Measurements from ENCODE around the gene ANKS1B. TPM values are rescaled to one million over a fixed set of nuclear protein-coding genes. Genes with fewer than 3 reads are reported as not detected.

Gene ANKS1B
- total and polyA plus RNA-seq, 11 donors, result 0.62 to 5.8 (median 1.8) TPM

- no peak for ATAC-seq
Measured at GRCh38 chr12:99138393-99138792, 846.3 kb downstream of the ANKS1B start.

DNA sequence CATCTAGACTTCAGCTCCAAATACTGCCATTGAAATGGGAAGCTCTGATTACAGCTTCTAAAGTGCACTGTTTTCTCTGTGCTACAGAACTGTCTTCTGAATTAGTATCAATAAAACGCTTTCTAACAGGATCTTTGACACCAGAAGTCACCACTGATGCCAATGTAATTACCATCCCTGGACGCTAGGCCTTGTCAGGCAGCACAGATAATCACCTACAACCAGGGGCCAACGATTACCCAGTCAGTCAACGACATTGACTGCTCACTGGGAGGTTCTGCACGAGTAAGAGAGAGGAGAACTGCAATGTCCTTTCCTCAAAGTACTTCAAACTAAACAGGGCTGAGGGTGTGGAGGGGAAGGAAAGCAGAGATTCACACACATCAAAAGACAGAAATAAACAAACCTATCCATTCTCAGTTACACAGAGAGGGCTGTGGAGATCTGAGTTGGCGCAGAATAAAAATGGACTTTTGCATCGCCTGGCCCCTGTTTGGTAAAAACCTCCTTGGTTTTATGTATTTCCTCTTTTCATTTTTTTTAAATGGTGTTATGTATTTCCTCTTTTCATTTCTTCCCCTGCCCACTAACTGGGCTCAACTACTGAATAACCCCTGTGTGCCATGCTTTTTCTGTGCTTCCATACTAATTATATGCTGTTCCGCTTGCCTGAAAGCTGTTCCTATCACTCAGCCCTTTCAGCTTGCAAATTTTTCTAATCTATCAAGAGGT is 847.4 kb downstream of the ANKS1B start:
- TF ChIP-seq CTCF (IDR thresholded peaks at IDR 0.05) (no peak), POLR2A (IDR thresholded peaks at IDR 0.05) (no peak)
- H3K9me3 ChIP-seq, result no peaks in the 10 kb centered on the region
- no peaks in the 10 kb centered on the region for H3K27me3 ChIP-seq
- WGBS, 4 donors, result 58 to 65% (median 61%) methylated on average over 8 of the region's 8 CpGs
- H3K27ac ChIP-seq, result peak overlapping the region in 1 of 12 donors; percentile 73
- peaks cover 0 to 9% (median 0%) of the 10 kb centered on the region in 12 donors for H3K4me1 ChIP-seq
- no peak overlapping the region for H3K4me3 ChIP-seq
- intact Hi-C loops (cut with DNase I), result no loop called here
- DNase-seq, result no peak
- ATAC-seq, result no peak
- H3K36me3 ChIP-seq, result no peaks in the 10 kb centered on the region

More at GRCh38 chr12:99138393-99138792, 846.3 kb downstream of the ANKS1B start:
- DNase-seq, result no peak
- H3K4me3 ChIP-seq, result no peak overlapping the region
- TF ChIP-seq CTCF (IDR thresholded peaks at IDR 0.05), result no peak
- no peak for TF ChIP-seq POLR2A (IDR thresholded peaks at IDR 0.05)
- no peaks in the 10 kb centered on the region for H3K9me3 ChIP-seq
- H3K4me1 ChIP-seq, result peaks cover 0 to 8% (median 0%) of the 10 kb centered on the region in 12 donors
- no peaks in the 10 kb centered on the region for H3K27me3 ChIP-seq
- intact Hi-C loops (cut with DNase I), result no loop called here
- no peaks in the 10 kb centered on the region for H3K36me3 ChIP-seq
- WGBS, 4 donors, result 66 to 76% (median 74%) methylated on average over 4 of the region's 4 CpGs
- no peak overlapping the region for H3K27ac ChIP-seq

DNA sequence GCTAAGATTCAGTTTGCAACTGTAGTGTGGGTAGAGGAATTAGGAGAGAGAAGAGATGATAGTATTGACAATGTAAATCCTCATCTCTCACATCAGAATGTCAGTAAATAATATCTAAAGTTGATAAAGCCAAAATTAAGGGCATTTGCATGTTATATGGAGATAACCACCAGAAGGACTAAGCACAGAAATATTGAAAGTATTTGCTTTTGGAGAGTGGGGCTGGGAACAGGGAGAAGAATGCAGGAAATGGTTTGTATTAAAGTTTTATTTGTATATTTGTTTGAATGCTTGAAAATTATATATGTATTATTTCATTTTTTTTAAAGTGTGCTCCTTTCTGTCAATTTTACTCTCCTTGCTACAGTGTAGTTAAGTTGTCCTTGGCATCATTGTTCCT is 848.2 kb downstream of the ANKS1B start:
- Histone ChIP-seq H3K27me3 (no peaks in the 10 kb centered on the region), H3K27ac (peak overlapping the region in 1 of 12 donors; percentile 73), H3K36me3 (no peaks in the 10 kb centered on the region), H3K4me3 (no peak overlapping the region), H3K4me1 (peaks cover 0 to 13% (median 0%) of the 10 kb centered on the region in 12 donors), H3K9me3 (no peaks in the 10 kb centered on the region)
- DNase-seq, result no peak
- intact Hi-C loops (cut with DNase I), result no loop called here
- TF ChIP-seq CTCF (IDR thresholded peaks at IDR 0.05) (no peak), POLR2A (IDR thresholded peaks at IDR 0.05) (no peak)
- ATAC-seq, result no peak

GRCh38 chr12:99135376-99135775 is 849.4 kb downstream of the ANKS1B start:
- H3K27ac ChIP-seq, result no peak overlapping the region
- DNase-seq (no peak), ATAC-seq (no peak)
- peaks cover 0 to 19% (median 0%) of the 10 kb centered on the region in 12 donors for H3K4me1 ChIP-seq
- intact Hi-C loops (cut with DNase I), result no loop called here
- H3K36me3 ChIP-seq, result no peaks in the 10 kb centered on the region
- 72 to 85% (median 79%) methylated on average over 4 of the region's 4 CpGs for WGBS, 4 donors
- H3K9me3 ChIP-seq, result no peaks in the 10 kb centered on the region
- no peak overlapping the region for H3K4me3 ChIP-seq
- no peak for TF ChIP-seq CTCF (IDR thresholded peaks at IDR 0.05)
- TF ChIP-seq POLR2A (IDR thresholded peaks at IDR 0.05), result no peak
- H3K27me3 ChIP-seq, result no peaks in the 10 kb centered on the region
